HL-60 (cell line): ENCODE data around the gene UTP4.

Experiments
- CTCF ChIP-seq: IDR thresholded peaks from one replicate; pipeline ENCODE4 v1.5.1; 2011; ENCODE audit warnings: low read length, control low read depth, inconsistent platforms; ENCODE audit not compliant: insufficient read depth
- GABPA ChIP-seq: IDR thresholded peaks from 2 replicates; pipeline ENCODE4 v1.6.1; 2012; ENCODE audit warnings: low read depth
- POLR2AphosphoS5 ChIP-seq: IDR thresholded peaks from 2 replicates; pipeline ENCODE4 v1.6.1; 2012; ENCODE audit warnings: low read depth

DNA sequence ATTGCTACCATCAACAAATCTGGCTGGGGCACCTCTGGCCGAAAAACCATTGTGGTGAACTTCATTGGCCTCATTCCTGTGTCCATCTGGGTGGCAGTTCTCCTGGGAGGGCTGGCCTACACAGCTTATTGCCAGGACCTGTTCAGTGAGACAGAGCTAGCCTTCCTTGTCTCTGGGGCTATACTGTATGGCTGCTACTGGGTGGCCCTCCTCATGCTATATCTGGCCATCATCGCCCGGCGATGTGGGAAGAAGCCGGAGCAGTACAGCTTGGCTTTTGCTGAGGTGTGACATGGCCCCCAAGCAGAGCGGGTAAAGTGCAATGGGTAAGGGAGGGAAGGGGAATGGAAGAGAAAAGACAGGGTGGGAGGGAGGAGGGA lies 17.5 kb upstream of the UTP4 start:
- TF ChIP-seq POLR2AphosphoS5 (no peak), CTCF (no peak), GABPA (no peak)
